Ascending aorta (tissue), 2 donors: Measurements from ENCODE around the gene TIA1. TPM values are rescaled to one million over a fixed set of nuclear protein-coding genes. Genes with fewer than 3 reads are reported as not detected.
A peak's percentile ranks its signal among the peaks of the same experiment; 100 is the strongest.
"Not testable (repeated sequence)": the region's sequence is repeated elsewhere in the genome, so short reads cannot be mapped to it uniquely, and the experiment has no call there.

Experiments
- DNase-seq, 2 donors: peaks; one replicate each; pipeline ENCODE4 v3.0.0-alpha.2; 2019; ENCODE audit warnings: low spot score in 2 of 2
- H3K27ac ChIP-seq, 2 donors: fragments of 200-600 bp; sonication (generic); one replicate each; pipeline ENCODE4 v1.5.1; 2016 to 2017; ENCODE audit warnings: mild to moderate bottlenecking in 1 of 2
- H3K27me3 ChIP-seq: fragments of 200-600 bp; sonication (generic); one replicate; pipeline ENCODE4 v1.5.1; 2017
- H3K36me3 ChIP-seq, 2 donors: fragments of 200-600 bp; sonication (generic); one replicate each; pipeline ENCODE4 v1.5.1; 2016
- H3K4me1 ChIP-seq, 2 donors: fragments of 200-600 bp; sonication (generic); one replicate each; pipeline ENCODE4 v1.5.1; 2016 to 2017; ENCODE audit warnings: mild to moderate bottlenecking in 1 of 2
- H3K4me3 ChIP-seq, 2 donors: fragments of 200-600 bp; sonication (generic); one replicate each; pipeline ENCODE4 v1.5.1; 2016 to 2017; ENCODE audit warnings: mild to moderate bottlenecking in 1 of 2
- H3K9me3 ChIP-seq, 2 donors: fragments of 200-600 bp; sonication (generic); one replicate each; pipeline ENCODE4 v1.5.1; 2016
- intact Hi-C: fragments of 100-400 bp; cut with DNase I; formaldehyde crosslinking; loops from one replicate; pipeline ENCODE4 v1.15.1; 2023
- total RNA-seq: library from RNA; depleted of rRNA; stranded (reverse); fragments of >200 nt; gene quantifications from one replicate; pipeline ENCODE4 v1.1.0, GENCODE V29; 2016
- TF ChIP-seq, protein P1 (sequence below), 3 experiments: fragments of 200-600 bp in 2 of 3; fragments of 450-650 bp in 1 of 3; sonication (generic) in 2 of 3; IDR thresholded peaks; one replicate each; pipeline ENCODE4 v1.5.1; 2016 to 2019; ENCODE audit warnings: antibody characterized with exemption in 3 of 3, mild to moderate bottlenecking in 1 of 3, moderate library complexity in 1 of 3

TIA1 gene
- total RNA-seq, 1 donor from 2014 or later = 19.3 TPM

DNA sequence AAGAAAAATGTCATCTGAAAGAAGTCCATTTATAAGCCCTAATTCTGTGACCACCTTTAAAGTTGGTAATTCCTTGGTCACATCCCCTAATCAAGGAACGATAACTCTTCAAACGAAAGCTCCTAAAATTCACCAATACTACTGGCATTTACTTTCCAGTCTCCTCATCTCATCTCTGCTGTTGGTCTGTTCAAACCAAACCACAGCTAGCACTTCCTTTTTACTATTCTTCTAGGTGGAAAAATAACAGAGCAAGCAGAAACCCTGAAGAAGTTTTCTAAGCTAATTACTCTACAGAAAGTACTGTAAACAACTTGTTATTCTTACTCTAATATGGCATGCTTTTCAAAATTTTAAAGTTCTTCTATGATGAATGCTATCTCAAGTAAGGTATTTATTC, 21.6 kb downstream of the TIA1 start:
- Histone ChIP-seq H3K9me3 (no peaks in the 10 kb centered on the region), H3K27me3 (no peaks in the 10 kb centered on the region), H3K4me1 (no peaks in the 10 kb centered on the region), H3K4me3 (no peak overlapping the region), H3K36me3 (peaks cover 70 to 73% of the 10 kb centered on the region in 2 donors), H3K27ac (no peak overlapping the region)
- no peak for DNase-seq
- TF ChIP-seq, protein P1, sequence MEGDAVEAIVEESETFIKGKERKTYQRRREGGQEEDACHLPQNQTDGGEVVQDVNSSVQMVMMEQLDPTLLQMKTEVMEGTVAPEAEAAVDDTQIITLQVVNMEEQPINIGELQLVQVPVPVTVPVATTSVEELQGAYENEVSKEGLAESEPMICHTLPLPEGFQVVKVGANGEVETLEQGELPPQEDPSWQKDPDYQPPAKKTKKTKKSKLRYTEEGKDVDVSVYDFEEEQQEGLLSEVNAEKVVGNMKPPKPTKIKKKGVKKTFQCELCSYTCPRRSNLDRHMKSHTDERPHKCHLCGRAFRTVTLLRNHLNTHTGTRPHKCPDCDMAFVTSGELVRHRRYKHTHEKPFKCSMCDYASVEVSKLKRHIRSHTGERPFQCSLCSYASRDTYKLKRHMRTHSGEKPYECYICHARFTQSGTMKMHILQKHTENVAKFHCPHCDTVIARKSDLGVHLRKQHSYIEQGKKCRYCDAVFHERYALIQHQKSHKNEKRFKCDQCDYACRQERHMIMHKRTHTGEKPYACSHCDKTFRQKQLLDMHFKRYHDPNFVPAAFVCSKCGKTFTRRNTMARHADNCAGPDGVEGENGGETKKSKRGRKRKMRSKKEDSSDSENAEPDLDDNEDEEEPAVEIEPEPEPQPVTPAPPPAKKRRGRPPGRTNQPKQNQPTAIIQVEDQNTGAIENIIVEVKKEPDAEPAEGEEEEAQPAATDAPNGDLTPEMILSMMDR (IDR thresholded peaks at IDR 0.05) = no peak
- intact Hi-C loops = no loop called here

DNA sequence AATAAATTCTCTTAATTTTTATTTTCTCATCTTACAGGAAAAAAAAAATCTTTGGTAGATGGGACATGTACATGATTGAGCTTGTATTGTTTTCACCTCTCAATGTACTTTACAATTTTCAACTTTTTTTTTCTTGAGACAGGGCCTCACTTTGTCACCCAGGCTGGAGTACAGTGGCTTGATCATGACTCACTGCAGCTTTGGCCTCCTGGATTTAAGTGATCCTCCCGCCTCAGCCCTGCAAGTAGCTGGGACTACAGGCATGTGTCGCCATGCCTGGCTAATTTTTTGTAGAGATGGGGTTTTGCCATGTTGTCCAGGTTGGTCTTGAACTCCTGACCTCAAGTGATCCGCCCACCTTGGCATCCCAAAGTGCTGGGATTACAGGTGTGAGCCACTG, 25.1 kb downstream of the TIA1 start:
- H3K9me3 ChIP-seq, H3K27ac ChIP-seq, H3K4me1 ChIP-seq, H3K4me3 ChIP-seq, DNase-seq, H3K27me3 ChIP-seq, intact Hi-C loops: not testable (repeated sequence)
- H3K36me3 ChIP-seq = peaks cover 74% of the 10 kb centered on the region in 2 donors

DNA sequence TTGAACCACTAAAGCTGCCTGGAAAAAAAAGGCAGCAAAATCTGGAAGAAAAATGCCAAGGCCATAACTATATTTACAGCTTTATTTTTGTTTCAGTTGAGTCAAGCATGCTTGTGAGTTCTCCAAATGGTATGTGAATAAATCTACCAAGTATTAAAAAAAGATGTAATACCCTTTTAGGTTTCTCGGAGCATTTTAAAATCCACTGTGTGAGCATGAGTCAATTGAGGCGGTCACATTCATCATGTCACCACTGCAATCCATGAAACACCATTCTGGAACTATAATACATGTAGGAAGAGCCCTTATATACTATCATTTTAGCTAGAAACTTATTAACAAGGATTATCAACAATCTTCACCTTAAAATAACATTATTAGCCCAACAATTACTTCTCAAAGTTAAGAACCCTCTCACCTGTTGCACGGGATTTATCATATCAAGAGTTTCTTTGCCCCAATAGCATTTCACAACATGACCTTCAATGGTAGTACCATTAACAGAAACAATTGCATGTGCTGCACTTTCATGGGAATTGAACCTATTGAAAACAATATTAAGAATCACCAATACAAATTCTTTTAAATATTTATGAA, 33.4 kb downstream of the TIA1 start:
- Histone ChIP-seq H3K4me3 (no peak overlapping the region), H3K9me3 (no peaks in the 10 kb centered on the region), H3K27ac (peak overlapping the region; percentile 41 to 48), H3K27me3 (no peaks in the 10 kb centered on the region), H3K36me3 (peaks cover 29 to 63% of the 10 kb centered on the region in 2 donors), H3K4me1 (peaks cover 0 to 13% of the 10 kb centered on the region in 2 donors)
- intact Hi-C loops = no loop called here
- no peak for DNase-seq
- TF ChIP-seq, protein P1 (IDR thresholded peaks at IDR 0.05) = no peak

DNA sequence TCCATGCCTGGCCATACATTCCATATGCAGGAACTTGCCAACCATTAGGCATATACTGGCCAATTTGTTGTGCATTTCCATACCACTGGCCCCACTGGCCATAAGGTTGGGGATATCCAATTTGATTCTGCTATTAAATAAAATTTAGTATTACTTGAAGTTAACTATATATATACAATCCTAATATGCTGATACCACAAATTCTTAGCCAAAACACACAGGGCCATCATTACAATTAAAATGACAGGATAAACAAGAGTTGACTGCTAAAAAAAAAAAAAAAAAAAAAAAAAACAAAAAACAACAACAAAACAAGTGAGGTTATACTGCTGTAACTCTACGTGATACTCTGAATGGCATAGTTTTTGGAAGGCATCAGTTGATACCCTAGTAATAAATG, 34.1 kb downstream of the TIA1 start:
- Histone ChIP-seq H3K4me1 (peaks cover 0 to 13% of the 10 kb centered on the region in 2 donors), H3K9me3 (no peaks in the 10 kb centered on the region), H3K27ac (peak overlapping the region; percentile 41 to 48), H3K4me3 (no peak overlapping the region), H3K36me3 (peaks cover 23 to 56% of the 10 kb centered on the region in 2 donors), H3K27me3 (no peaks in the 10 kb centered on the region)
- intact Hi-C loops = no loop called here
- TF ChIP-seq, protein P1 (IDR thresholded peaks at IDR 0.05) = no peak
- no peak for DNase-seq

DNA sequence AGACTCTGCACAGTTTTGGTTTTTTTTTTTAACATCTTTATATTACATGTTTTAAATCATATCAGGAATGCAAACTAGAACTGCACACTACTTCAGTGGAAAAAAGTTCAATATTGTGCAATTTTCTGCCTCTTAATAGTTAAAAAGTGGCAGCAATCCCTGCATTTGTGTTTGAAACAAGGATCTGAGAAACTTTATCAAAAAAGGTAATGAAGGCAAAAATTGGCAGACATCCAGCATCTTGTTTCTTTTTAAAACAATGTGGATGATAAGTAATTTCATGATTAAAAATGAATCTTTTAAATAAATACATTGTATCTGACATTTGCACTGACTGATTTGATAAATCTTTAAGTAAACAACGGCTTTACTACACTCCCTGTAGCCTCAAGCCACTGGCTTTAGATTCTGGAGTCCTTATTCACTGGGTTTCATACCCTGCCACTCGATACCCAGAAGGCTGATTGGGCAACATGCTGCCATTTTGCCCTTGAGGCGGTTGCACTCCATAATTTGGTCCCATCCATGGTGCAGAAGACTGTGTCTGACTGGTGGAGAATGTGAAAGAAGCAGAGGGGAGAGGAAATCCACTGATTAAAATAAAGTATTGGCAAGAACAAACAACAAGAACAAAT, 36.0 kb downstream of the TIA1 start:
- Histone ChIP-seq H3K27me3 (no peaks in the 10 kb centered on the region), H3K36me3 (peaks cover 20 to 38% of the 10 kb centered on the region in 2 donors), H3K27ac (peak overlapping the region in 1 of 2 donors; percentile 58), H3K4me1 (peaks cover 0 to 7% of the 10 kb centered on the region in 2 donors), H3K9me3 (no peaks in the 10 kb centered on the region), H3K4me3 (no peak overlapping the region)
- intact Hi-C loops = no loop called here
- TF ChIP-seq, protein P1 (IDR thresholded peaks at IDR 0.05) = no peak
- no peak for DNase-seq

- Histone ChIP-seq H3K9me3 (no peaks in the 10 kb centered on the region), H3K27me3 (no peaks in the 10 kb centered on the region), H3K27ac (no peak overlapping the region), H3K36me3 (peaks cover 12 to 30% of the 10 kb centered on the region in 2 donors), H3K4me1 (peaks cover 0 to 7% of the 10 kb centered on the region in 2 donors), H3K4me3 (no peak overlapping the region)
- no peak for DNase-seq
- intact Hi-C loops = no loop called here
- TF ChIP-seq, protein P1 (IDR thresholded peaks at IDR 0.05) = no peak
Observed at GRCh38 chr2:70211595-70211994, 36.8 kb downstream of the TIA1 start.
